Activated B cell treated with CpG ODN at 0.5 μM for 24 hours (primary cell): Measurements from ENCODE around the gene IGFBP6. TPM values are rescaled to one million over a fixed set of nuclear protein-coding genes. Genes with fewer than 3 reads are reported as not detected.

Experiments
- ATAC-seq: fragments of 200-7000 bp; cut with Tn5 transposase; one replicate; pipeline ENCODE4 v1.10.0; 2021; ENCODE audit warnings: low read depth, mild to moderate bottlenecking, moderate library complexity
- CTCF ChIA-PET: fragments of 350-600 bp; sonication (Branson Sonifier 250); formaldehyde crosslinking; loops from one replicate; lab custom pipeline; 2021; ENCODE audit warnings: antibody characterized with exemption; lab: Charles Lee
- POLR2A ChIA-PET: fragments of 350-600 bp; sonication (Branson Sonifier 250); formaldehyde crosslinking; loops from one replicate; lab custom pipeline; 2021; ENCODE audit warnings: antibody characterized with exemption; lab: Charles Lee
- DNase-seq: peaks from one replicate; pipeline ENCODE4 v3.0.0; 2022
- H3K27ac Mint-ChIP-seq: one replicate; pipeline ENCODE4 v1.8.0; 2020; ENCODE audit warnings: mixed read lengths
- H3K27me3 Mint-ChIP-seq: one replicate; pipeline ENCODE4 v1.8.0; 2021; ENCODE audit warnings: mixed read lengths
- H3K36me3 Mint-ChIP-seq: one replicate; pipeline ENCODE4 v1.8.0; 2021; ENCODE audit warnings: low read depth, mixed read lengths
- H3K4me1 Mint-ChIP-seq: one replicate; pipeline ENCODE4 v1.8.0; 2021; ENCODE audit warnings: mixed read lengths
- H3K4me3 Mint-ChIP-seq: one replicate; pipeline ENCODE4 v1.8.0; 2020; ENCODE audit warnings: mild to moderate bottlenecking, mixed read lengths
- H3K9me3 Mint-ChIP-seq: one replicate; pipeline ENCODE4 v1.8.0; 2020; ENCODE audit warnings: mixed read lengths
- intact Hi-C: fragments of 100-400 bp; cut with micrococcal nuclease; formaldehyde crosslinking; loops from one replicate; pipeline ENCODE4 v1.15.1; 2024
- total RNA-seq: library from RNA; stranded (reverse); gene quantifications from 2 replicates; pipeline ENCODE4 v1.2.3, GENCODE V29; 2022
- TF ChIP-seq, protein P1 (sequence below): fragments of 200-600 bp; IDR thresholded peaks from one replicate; pipeline ENCODE4 v1.8.0; 2022; ENCODE audit warnings: antibody characterized with exemption, mild to moderate bottlenecking

IGFBP6 gene
- total RNA-seq, 1 donor from 2014 or later, result not detected

DNA sequence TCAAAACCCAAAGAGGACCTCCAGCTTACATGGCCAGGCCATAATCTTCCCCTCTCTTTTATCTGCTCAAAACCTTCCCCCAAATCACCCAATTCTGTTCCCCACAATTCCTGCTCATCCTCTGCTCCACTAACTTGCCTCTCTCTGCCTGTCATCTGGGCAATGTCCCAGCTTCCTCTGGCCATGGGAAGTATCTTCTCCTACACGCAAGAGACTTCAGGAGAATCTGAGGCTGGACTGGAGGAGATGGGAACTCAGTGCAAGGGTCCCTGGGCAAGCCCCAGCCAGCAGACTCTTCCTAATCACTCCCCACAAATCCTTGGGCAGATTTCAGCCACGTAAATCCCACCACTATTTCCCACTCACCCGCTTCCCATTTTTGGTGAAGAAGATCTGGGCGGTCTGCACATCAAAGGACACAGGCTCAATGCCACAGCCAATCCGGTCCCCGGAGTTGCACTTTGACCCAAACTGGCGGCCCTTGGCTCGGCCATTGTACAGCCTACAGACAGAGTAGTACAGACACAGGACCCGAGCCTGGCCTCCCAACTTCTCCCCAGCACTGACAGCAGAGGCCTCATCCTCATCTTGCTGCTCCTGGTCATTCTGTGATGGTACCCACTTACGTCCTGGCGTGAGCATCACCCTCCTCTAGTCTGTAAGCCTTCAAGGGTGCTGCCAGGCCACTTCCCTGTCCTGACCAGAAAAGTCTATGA is 23.0 kb upstream of the IGFBP6 start:
- intact Hi-C loops, result loop anchor here (10.0 kb wide), 1 partner anchor 250 kb away; the partner anchor contains the start of gene AAAS
- Mint-ChIP-seq H3K36me3 (peaks cover 77% of the 10 kb centered on the region), H3K4me1 (peaks cover 49% of the 10 kb centered on the region), H3K9me3 (no peaks in the 10 kb centered on the region), H3K27ac (no peak overlapping the region), H3K27me3 (no peaks in the 10 kb centered on the region), H3K4me3 (no peak overlapping the region)
- ChIA-PET POLR2A (interaction anchor here (0.8 kb wide), 1 partner anchor 20 kb away, joined by 6 read pairs; no protein-coding TSS in a partner anchor), CTCF (interaction anchor here (8.7 kb wide), 1 partner anchor 9 kb away, joined by 77 read pairs; no protein-coding TSS in a partner anchor)
- no peak for DNase-seq
- TF ChIP-seq, protein P1, sequence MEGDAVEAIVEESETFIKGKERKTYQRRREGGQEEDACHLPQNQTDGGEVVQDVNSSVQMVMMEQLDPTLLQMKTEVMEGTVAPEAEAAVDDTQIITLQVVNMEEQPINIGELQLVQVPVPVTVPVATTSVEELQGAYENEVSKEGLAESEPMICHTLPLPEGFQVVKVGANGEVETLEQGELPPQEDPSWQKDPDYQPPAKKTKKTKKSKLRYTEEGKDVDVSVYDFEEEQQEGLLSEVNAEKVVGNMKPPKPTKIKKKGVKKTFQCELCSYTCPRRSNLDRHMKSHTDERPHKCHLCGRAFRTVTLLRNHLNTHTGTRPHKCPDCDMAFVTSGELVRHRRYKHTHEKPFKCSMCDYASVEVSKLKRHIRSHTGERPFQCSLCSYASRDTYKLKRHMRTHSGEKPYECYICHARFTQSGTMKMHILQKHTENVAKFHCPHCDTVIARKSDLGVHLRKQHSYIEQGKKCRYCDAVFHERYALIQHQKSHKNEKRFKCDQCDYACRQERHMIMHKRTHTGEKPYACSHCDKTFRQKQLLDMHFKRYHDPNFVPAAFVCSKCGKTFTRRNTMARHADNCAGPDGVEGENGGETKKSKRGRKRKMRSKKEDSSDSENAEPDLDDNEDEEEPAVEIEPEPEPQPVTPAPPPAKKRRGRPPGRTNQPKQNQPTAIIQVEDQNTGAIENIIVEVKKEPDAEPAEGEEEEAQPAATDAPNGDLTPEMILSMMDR, result no peak
- ATAC-seq, result no peak

DNA sequence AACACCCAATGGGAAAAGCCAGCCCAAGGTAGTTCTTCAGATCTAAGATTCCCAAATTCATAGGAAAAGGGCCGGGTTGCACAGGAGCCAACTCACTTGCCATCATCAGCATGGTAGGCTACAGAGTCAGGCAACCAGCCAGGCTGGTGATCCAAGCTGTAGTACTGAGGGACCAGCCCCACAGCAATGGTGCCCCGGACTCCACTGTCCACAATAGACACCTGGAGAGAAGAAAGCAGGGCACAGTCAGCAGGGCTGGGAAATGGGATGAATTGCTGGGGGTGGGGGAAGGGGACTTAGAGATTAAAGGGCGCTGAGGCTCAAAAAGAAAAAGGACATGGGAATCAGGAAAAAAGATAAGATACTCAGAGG is 22.5 kb upstream of the IGFBP6 start:
- DNase-seq (no peak), ATAC-seq (no peak)
- no peak overlapping the region for H3K27ac Mint-ChIP-seq
- intact Hi-C loops, result loop anchor here (10.0 kb wide), 1 partner anchor 250 kb away; the partner anchor contains the start of gene AAAS
- POLR2A ChIA-PET, result no interaction called here
- H3K27me3 Mint-ChIP-seq, result no peaks in the 10 kb centered on the region
- no peak overlapping the region for H3K4me3 Mint-ChIP-seq
- peaks cover 74% of the 10 kb centered on the region for H3K36me3 Mint-ChIP-seq
- CTCF ChIA-PET, result interaction anchor here (8.7 kb wide), 1 partner anchor 9 kb away, joined by 77 read pairs; no protein-coding TSS in a partner anchor
- H3K9me3 Mint-ChIP-seq, result no peaks in the 10 kb centered on the region
- H3K4me1 Mint-ChIP-seq, result peaks cover 53% of the 10 kb centered on the region
- TF ChIP-seq, protein P1, result no peak

DNA sequence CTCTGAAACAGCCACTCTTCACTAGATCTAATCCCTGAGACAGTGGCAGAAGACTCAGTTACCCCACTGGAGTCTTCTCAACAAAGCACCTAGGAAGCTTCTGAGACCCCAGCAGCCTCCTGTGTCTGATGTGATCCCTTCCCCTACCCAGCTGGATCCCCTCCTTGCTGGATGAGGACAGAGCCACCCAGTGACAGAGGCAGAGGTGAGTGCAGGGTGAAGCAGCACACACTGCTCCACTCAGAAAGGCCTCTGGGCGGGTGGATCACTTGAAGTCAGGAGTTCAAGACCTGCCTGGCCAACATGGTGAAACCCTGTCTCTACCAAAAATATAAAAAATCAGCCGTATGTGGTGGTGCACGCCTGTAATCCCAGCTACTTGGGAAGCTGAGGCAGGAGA is 21.0 kb upstream of the IGFBP6 start:
- Mint-ChIP-seq H3K4me3 (no peak overlapping the region), H3K4me1 (peaks cover 53% of the 10 kb centered on the region), H3K9me3 (no peaks in the 10 kb centered on the region), H3K27me3 (no peaks in the 10 kb centered on the region), H3K27ac (no peak overlapping the region), H3K36me3 (peaks cover 62% of the 10 kb centered on the region)
- intact Hi-C loops, result loop anchor here (10.0 kb wide), 1 partner anchor 248 kb away; the partner anchor contains the start of gene AAAS
- DNase-seq, result no peak
- ChIA-PET CTCF (interaction anchor here (1.3 to 8.7 kb wide), 2 partner anchors 11 to 22 kb away, joined by 4 to 77 read pairs; no protein-coding TSS in a partner anchor), POLR2A (no interaction called here)
- no peak for ATAC-seq
- TF ChIP-seq, protein P1, result no peak

DNA sequence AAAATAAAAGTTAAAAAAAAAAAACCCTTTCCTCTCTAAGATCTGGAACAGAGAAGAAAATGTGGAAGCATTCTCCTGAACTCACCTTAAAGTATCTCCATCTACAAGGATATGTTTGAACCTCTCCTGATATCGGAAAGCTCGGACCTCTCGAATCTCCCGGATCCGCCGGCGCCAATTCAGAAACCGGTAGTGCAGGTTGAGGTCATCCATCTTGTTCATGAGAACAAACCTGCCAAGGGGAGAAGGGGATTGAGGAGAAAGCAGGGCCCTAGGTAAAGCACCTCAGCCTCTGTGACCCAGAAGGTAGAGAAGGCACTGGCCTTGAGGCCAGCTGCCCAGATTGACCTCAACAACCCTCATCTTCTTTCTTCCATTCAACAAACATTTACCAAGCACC is 20.4 kb upstream of the IGFBP6 start:
- peak overlapping the region; percentile 29 for H3K4me3 Mint-ChIP-seq
- TF ChIP-seq, protein P1, result no peak
- intact Hi-C loops, result loop anchor here (10.0 kb wide), 1 partner anchor 248 kb away; the partner anchor contains the start of gene AAAS
- no peaks in the 10 kb centered on the region for H3K9me3 Mint-ChIP-seq
- ChIA-PET CTCF (interaction anchor here (8.7 kb wide), 1 partner anchor 11 kb away, joined by 77 read pairs; no protein-coding TSS in a partner anchor), POLR2A (no interaction called here)
- H3K27ac Mint-ChIP-seq, result no peak overlapping the region
- ATAC-seq (no peak), DNase-seq (no peak)
- H3K4me1 Mint-ChIP-seq, result peaks cover 51% of the 10 kb centered on the region
- no peaks in the 10 kb centered on the region for H3K27me3 Mint-ChIP-seq
- peaks cover 58% of the 10 kb centered on the region for H3K36me3 Mint-ChIP-seq
